GM18505 (cell line): ENCODE measurements around the gene TMEM184C.

Experiments
- ATAC-seq: cut with Tn5 transposase; IDR thresholded peaks from one replicate; pipeline ENCODE4 v1.9.1; 2021; ENCODE audit not compliant: unreplicated experiment
- POLR2A ChIP-seq: IDR thresholded peaks from 4 replicates; pipeline ENCODE4 v1.6.1; 2011; ENCODE audit warnings: borderline replicate concordance; ENCODE audit not compliant: insufficient read depth, insufficient read length; ENCODE audit errors: extremely low read depth

Gene TMEM184C

GRCh38 chr4:147693218-147693617 lies 76.0 kb downstream of the TMEM184C start:
- no peak for TF ChIP-seq POLR2A

GRCh38 chr4:147696866-147697265 lies 79.7 kb downstream of the TMEM184C start:
- no peak for ATAC-seq

More at GRCh38 chr4:147693218-147693617, 76.0 kb downstream of the TMEM184C start:
- no peak for ATAC-seq

GRCh38 chr4:147704846-147705245 lies 87.6 kb downstream of the TMEM184C start:
- no peak for TF ChIP-seq POLR2A
- ATAC-seq, result no peak

More at GRCh38 chr4:147696866-147697265, 79.7 kb downstream of the TMEM184C start:
- TF ChIP-seq POLR2A, result no peak

GRCh38 chr4:147707892-147708672 lies 90.9 kb downstream of the TMEM184C start:
- TF ChIP-seq POLR2A, result no peak
- peak; percentile 62 for ATAC-seq

GRCh38 chr4:147709999-147710398 lies 92.8 kb downstream of the TMEM184C start:
- no peak for ATAC-seq
- no peak for TF ChIP-seq POLR2A

GRCh38 chr4:147714575-147715401 lies 97.6 kb downstream of the TMEM184C start:
- no peak for TF ChIP-seq POLR2A
- no peak for ATAC-seq

GRCh38 chr4:147717878-147718277 lies 100.7 kb downstream of the TMEM184C start:
- no peak for TF ChIP-seq POLR2A
- peak; percentile 82 for ATAC-seq
